ENCODE results near the gene CYP4F12.
"Not testable (repeated sequence)": the region's sequence is repeated elsewhere in the genome, so short reads cannot be mapped to it uniquely, and the experiment has no call there.

CYP4F12 gene

DNA sequence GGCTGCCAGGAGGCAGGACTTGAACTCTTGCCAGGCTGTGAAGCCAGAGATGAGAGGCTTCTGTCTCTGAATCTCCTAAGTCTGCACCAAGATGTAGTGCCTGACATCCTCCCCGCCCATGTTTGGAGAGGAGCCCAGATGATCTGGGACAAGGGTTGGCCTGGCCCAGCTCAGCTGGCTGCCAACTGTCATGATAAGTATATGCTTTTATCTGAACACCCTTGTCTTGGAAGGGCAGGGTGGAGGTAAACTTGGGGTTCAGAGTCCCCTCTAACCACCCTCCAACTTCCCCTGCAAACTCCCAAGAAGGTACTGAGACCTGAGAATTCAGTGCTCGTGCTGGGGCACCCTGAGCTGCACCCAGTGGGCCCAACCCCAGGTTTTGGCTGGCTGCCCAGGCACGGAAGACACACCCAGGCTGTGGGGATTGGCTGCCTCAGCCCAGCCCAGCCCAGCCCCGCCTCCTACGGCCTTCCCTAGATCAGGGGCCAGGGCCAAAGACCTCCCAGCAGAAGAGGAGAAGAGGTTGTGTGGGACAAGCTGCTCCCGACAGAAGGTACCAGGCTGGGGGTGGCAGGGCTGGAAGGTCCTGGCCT, at the start of gene CYP4F12:
Gene CYP4F12 (plus strand): TSS at position 508 of the 596 bp plus-strand sequence. CDS start 443 bp downstream, outside the sequence.
- DNase-seq = peak; percentile 99

DNA sequence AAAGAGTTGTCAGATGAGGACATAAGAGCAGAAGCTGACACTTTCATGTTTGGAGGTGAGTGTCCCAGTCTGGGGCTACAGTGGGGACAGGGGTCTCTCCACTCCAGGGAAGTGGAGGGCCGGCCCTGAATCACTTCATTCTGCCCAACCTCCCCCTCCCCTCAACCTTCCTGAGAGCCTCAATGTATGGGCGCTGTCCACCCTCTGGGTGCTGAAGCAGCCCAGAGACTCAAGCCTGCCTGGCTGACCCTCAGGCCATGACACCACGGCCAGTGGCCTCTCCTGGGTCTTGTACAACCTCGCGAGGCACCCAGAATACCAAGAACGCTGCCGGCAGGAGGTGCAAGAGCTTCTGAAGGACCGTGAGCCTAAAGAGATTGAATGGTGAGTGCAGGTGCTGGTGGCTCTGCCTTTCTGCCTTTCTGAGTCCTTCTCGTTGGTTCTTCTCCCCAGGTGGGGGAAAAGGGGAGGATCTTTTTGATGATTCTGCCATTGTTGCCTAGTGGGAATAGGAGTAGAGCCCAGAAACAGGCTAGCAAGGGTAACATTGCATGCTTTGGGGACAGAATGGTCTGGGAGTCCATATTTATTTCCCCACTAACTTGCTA, 49.1 kb upstream of the CYP4F12 start:
- no peak for DNase-seq

- no peak for DNase-seq
Measured at GRCh38 chr19:15628236-15629002, 44.5 kb upstream of the CYP4F12 start.

GRCh38 chr19:15629003-15629880, 43.6 kb upstream of the CYP4F12 start:
- peak; percentile 76 for DNase-seq

DNA sequence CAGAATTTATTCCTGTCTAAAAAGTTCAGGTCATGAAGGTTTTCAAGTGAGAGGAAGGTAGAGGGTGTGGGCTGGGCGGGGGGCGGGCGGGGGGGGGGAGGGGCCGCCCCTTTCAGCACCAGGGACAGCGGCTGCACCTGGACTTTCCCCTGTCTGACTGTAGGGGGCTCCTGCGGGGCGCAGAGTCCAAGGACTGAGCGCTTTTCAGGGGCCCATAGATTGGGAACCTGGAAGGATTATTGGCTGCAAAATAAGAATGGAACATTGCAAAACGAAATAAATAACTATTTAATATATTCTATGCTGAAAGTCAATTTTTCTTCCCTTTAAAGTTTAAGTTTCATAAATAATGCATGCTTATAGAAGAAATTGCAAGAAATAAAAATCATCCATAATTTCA, 41.1 kb upstream of the CYP4F12 start:
- DNase-seq = peak; percentile 60

DNA sequence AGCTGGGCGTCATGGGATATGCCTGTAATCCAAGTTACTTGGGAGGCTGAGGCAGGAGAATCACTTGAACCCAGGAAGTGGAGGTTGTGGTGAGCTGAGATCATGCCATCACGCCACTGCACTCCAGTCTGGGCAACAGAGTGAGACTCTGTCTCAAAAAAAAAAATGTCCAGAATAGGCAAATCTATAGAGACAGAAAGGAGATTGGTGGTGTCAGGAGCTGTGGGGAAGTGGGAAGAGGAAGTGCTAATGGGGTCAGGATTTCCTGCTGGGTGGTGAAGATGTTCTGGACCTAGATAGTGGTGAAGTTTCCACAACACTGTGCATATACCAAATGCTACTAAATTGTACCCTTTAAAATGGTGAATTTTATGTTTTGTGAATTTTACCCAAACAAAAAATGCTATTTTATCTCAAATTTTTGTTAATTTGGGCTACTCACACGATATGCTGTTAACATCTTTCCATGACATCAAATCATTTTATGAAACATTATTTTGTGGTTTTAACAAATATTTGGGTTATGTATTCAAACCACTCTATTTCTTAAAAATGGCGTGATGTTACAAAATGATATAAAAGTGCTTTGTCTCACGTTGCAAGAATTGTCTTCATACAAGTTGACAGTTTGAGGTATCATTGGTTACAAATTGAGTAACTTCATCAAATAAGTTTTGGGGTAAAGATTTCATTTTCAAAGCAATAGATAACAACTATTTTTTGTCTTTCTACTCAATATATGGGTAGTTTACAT, 39.6 kb upstream of the CYP4F12 start:
- no peak for DNase-seq

DNA sequence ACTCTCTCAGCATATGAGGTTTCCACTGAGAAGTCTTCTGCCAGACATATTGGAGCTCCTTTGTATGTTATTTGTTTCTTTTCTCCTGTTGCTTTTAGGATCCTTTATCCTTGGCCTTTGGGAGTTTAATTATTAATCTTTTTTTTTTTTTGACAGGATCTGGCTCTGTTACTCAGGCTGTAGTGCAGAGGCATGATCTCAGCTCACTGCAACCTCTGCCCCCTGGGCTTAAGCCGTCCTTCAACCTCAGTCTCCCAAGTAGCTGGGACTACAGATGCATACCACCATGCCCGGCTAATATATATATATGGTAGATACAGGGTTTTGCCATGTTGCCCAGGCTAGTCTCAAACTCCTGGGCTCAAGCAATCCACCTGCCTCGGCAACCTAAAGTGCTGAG, 38.8 kb upstream of the CYP4F12 start:
- DNase-seq = no peak

- DNase-seq = no peak
Measured at GRCh38 chr19:15635016-15635805, 37.7 kb upstream of the CYP4F12 start.

GRCh38 chr19:15636026-15636425, 36.9 kb upstream of the CYP4F12 start:
- DNase-seq = no peak

- DNase-seq = no peak
Measured at GRCh38 chr19:15639596-15639995, 33.3 kb upstream of the CYP4F12 start.

DNA sequence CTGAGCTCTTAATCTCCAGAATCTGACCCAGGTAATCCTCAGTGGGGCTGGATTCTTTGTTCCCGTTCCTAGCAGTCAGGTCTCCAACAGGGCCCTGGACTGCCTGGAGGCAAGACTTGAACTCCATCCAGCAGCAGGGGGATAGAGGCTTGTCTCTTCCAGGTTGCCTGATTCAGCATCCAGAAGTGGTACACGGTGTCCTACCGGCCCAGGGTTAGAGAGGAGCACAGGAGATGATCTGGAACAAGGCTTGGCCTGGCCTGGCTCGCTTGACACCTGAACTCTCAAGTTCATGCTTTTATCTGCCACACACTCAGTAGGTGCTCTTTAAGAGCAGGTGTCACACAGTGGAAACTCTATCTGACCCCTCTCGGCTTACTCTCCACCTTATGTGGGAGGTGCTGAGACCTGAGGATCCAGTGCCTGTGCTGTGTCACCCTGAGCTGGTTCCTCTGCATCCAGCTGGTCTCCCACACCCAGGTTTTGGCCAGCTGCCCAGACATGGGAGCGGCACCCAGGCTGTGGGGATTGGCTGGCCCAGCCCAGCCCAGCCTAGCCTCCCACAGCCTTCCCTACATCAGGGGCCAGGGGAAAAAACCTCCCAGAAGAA, 32.5 kb upstream of the CYP4F12 start, which contains the start of gene CYP4F3:
Gene CYP4F3 (plus strand): TSS at position 604 of the 610 bp plus-strand sequence. CDS start 519 bp downstream, outside the sequence.
- DNase-seq = peak; percentile 98

DNA sequence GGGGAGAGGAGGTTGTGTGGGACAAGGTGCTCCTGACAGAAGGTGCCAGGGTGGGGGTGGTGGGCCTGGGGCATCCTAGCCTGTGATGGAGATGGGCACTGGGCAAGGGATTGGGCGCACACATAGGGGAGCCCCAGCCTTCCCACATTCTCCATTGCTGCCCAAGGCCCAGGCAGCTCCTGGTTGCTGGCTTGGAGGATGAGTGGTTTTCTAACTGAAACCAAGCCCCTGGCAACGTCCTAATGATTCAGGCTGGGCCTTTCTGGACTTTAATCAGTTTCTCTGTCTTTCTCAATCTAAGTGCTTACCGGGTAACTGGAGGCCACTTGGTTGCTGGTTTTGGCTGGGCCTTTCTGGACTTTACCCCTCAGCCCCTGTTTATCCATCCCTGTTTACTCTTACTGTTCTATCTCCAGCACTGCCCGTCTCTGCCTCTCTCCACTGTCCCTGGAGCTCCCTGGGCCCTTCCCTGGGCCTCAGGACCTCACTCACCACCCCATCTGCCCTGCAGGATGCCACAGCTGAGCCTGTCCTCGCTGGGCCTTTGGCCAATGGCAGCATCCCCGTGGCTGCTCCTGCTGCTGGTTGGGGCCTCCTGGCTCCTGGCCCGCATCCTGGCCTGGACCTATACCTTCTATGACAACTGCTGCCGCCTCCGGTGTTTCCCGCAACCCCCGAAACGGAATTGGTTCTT, 31.8 kb upstream of the CYP4F12 start:
- DNase-seq = no peak

DNA sequence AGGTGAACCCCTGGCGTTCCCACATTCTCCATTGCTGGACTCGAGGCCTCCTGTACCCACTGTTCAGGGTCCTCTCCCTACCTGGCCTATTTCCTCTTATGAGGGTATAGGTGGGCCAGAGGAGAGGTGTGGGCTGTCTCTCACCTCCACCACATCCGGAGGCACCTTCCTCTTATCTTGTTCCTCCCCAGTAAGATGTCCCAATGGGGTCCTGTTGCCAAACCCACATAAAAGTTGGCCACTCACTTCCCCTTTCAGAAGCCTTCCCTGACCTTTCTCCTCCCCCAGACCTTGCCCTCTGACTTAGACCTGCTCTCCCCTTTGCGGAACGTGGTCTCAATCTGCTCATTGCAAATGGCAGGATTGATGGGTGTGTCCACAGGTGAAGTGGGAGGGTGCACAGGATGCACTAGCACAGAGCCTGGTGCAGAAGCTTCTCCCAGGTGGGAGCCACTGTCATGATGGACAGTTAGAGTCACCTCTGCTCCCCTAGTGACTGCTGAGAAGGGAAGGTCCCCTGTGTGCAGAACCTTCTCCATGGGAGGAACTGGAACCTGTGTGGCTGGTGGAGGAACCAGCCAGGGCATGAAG, 30.9 kb upstream of the CYP4F12 start:
- peak; percentile 33 for DNase-seq

GRCh38 chr19:15642807-15643206, 30.1 kb upstream of the CYP4F12 start:
- DNase-seq = no peak

- DNase-seq = no peak
Measured at GRCh38 chr19:15643387-15643786, 29.5 kb upstream of the CYP4F12 start.

- no peak for DNase-seq
Measured at GRCh38 chr19:15644066-15644741, 28.7 kb upstream of the CYP4F12 start.

DNA sequence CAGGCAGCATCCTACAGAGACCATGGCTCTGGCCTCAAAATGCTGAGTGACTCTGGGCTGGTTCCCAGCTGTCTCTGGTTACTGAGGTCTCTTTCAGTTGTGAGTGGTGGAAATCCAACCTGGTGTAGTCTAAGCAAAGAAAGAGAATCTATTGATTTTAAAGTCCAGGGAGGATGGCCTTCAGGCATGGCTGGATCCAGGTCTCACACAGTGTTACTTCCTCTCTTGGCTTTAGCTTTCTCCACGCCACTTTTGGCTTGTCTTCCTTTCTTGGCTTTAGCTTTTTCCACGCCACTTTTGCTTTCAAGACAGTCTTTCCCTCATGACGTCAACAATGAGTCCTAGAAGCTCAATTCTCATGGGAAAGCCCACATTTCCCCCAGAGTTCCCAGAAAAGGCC, 28.1 kb upstream of the CYP4F12 start:
- no peak for DNase-seq

DNA sequence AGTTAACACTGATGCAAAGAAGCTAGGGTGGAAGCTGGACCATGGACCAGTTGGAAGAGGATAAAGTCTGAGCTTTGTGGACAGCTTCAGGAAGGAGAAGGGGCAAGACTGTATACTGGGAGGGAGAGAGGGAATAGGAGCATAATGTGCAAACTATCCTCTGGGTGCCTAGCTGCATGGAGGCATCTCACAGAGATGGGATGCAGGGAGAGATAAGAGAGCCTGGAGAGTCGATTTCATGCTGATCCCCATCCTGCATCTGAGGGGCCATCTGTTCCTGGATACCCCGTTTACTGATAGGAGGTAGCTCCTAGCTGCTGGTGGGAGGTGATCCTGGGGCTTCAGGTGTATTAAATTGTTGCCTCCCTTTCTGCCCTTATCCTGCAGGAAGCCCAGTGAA, 23.4 kb upstream of the CYP4F12 start:
- DNase-seq = no peak

- DNase-seq = not testable (repeated sequence)
Measured at GRCh38 chr19:15650123-15650522, 22.8 kb upstream of the CYP4F12 start.
